Testis (tissue), 2 donors: ENCODE results near the gene TMC1.

Experiments used
- CTCF ChIP-seq, 3 experiments: fragments of 450-650 bp in 2 of 3; fragments of 200-600 bp in 1 of 3; sonication (generic) in 1 of 3; IDR thresholded peaks; one replicate each; pipeline ENCODE4 v1.5.1; 2016 to 2019; ENCODE audit warnings: antibody characterized with exemption in 3 of 3, mild to moderate bottlenecking in 2 of 3, moderate library complexity in 1 of 3
- POLR2A ChIP-seq: fragments of 450-650 bp; IDR thresholded peaks from one replicate; pipeline ENCODE4 v1.6.1; 2017; ENCODE audit warnings: antibody characterized with exemption, mild to moderate bottlenecking, moderate library complexity

- TF ChIP-seq POLR2A = no peak
- no peak for TF ChIP-seq CTCF (IDR thresholded peaks at IDR 0.05)
Measured at GRCh38 chr9:72524820-72525540, 3.6 kb downstream of the TMC1 start.
